HFF-Myc (cell line): Measurements from ENCODE around the gene SYT7.

Experiments
- DNase-seq: peaks from one replicate; pipeline ENCODE4 v3.0.0-alpha.2; 2011; ENCODE audit warnings: low read depth; ENCODE audit errors: extremely low read depth
- H3K4me3 ChIP-seq: replicated peaks from 2 replicates; pipeline ENCODE4 v1.5.1; 2011; ENCODE audit warnings: low read depth, mild to moderate bottlenecking, control low read depth, low read length
- TF ChIP-seq, protein P1 (sequence below): IDR thresholded peaks from 2 replicates; pipeline ENCODE4 v1.5.1; 2012; ENCODE audit warnings: mild to moderate bottlenecking, low read depth, low read length, control low read depth; ENCODE audit errors: missing control alignments

Gene SYT7

DNA sequence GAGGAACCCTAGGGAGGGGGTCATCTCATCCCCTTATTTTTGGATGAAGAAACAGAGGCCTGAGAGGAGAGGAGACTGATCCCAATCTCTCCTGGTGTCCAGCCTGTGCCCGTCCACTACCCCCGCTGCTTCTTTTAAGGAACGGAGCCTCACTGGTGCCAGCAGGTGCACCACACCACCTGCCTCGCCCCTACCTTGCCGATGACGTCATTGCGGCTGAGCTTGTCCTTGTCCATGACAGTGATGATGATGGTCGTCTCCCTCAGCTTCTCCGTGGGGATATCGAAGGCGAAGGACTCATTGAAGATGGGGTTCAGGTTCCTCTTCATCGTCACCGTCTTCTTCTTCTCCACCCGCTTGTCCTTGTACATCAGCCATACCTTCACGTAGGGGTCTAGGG is 58.0 kb downstream of the SYT7 start:
- H3K4me3 ChIP-seq: no peak overlapping the region
- TF ChIP-seq, protein P1, sequence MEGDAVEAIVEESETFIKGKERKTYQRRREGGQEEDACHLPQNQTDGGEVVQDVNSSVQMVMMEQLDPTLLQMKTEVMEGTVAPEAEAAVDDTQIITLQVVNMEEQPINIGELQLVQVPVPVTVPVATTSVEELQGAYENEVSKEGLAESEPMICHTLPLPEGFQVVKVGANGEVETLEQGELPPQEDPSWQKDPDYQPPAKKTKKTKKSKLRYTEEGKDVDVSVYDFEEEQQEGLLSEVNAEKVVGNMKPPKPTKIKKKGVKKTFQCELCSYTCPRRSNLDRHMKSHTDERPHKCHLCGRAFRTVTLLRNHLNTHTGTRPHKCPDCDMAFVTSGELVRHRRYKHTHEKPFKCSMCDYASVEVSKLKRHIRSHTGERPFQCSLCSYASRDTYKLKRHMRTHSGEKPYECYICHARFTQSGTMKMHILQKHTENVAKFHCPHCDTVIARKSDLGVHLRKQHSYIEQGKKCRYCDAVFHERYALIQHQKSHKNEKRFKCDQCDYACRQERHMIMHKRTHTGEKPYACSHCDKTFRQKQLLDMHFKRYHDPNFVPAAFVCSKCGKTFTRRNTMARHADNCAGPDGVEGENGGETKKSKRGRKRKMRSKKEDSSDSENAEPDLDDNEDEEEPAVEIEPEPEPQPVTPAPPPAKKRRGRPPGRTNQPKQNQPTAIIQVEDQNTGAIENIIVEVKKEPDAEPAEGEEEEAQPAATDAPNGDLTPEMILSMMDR: no peak
- DNase-seq: no peak

DNA sequence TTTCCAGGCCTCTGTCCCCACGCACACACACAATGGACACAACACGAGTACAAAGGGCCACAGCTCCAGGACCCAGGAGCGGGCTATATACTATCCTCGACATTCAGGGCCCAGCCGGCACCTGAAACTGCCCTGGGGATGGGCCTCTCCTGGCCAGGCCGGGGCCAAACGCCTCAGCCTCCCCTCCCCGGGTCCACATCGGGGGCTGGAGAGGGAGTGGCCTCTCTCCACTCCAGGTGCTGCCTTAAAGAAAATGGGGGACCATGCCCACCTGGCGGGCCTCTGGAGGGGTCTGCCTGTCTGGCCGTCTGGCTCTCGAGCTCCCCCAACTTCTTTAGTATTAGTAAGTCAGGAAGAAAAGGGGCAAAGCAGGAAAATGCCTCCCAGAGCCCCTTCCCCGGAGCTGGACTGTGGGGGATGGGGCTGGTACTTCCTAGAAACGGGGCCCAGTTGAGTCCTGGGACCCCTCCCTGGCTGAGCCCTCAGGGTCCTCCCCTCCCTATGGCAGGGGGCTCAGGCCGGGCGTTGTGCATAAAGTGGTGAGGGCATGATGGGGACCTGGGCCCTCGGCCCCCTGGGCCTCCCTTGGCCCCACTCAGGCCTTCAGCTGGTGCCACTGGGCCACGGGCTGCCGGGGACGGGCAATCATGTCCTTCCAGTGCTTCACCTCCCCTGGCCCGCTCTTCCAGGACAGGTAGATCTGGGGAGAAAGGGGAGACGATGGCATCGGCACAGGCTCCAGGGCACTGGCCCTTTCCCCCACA is 62.7 kb downstream of the SYT7 start:
- TF ChIP-seq, protein P1: no peak
- H3K4me3 ChIP-seq: no peak overlapping the region

DNA sequence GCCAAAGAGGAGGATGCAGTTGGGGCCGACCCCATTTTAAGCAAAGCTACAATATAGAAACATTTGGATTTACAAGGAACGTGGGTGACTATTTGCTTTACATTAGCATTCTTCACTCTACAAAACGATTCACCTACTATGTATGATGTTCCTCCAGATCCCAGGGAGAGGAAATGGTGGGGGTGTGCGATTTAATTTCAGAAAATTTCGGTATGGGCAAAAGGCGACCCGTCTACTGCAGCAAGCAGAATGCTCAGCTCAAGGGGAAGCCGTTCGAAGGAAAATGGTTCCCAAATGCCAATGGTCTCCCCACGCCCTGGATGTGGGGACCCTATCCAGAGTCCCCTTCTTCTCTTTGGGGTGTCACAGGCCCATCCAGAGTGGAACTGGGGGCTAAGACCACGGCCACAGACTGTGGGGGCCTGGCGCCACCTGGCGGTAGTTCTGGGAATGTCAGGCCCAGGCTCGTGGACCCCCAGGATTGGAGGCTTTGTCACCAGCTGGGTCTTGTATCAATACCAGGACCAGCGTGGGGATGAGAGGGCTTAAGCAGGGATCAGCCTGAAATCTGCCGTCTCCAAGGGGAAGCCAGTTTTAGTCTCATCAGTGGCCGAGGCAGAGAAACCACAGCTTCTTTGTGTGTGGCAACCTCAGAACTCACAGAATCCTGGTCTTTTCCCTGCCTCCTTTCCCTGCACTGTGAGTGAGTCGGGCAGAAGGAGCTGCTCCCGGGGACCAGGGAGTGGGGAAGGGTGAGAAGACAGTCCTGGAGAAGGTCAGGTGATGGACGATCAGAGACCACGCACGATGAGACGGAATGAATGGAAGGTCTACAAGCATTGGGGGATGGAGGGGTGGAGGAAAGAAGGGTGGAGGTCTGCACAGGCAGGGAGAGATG is 64.0 kb downstream of the SYT7 start:
- H3K4me3 ChIP-seq: no peak overlapping the region
- TF ChIP-seq, protein P1: peak; percentile 99
- DNase-seq: no peak

More for the DNA sequence above, 62.7 kb downstream of the SYT7 start:
- no peak for DNase-seq

DNA sequence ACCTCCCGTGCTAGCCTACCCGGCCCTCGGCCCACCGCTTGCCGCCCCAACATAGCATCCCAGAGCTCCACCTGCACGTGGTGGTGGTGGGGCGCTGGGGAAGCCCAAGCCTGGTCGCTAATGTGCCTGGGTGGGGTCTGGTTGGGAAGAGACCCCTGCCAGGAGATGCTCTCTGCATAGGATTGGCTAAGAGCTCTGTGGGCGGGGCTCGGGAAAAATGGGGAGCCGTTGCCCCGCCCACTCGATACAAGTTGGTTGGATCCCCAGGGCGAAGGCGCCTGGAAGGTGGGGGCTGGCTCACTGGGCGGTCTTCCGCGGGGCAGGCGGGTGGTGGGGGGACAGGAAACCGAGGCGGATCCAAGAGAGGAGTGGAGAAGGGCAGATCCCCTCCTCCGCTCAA is 64.7 kb downstream of the SYT7 start:
- no peak overlapping the region for H3K4me3 ChIP-seq
- no peak for DNase-seq
- TF ChIP-seq, protein P1: no peak

DNA sequence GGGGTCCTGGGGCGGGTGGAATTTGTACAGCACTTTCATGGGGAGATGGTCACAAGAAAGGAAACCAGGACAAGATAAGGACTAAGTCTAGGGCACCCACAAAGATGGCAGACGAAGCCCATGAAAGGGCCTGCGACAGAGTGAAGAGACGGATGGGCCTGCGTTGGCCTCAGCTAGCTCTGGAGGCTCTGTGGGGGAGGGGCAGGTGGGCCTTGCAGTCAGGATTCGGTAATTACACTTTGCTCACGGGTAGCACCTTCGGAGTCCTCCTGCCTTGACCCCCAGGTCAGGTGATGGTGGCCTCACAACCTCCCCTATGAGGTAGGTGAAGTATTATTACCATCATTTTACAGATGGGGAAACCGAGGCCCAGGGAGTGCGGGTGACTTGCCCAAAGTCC is 65.2 kb downstream of the SYT7 start:
- TF ChIP-seq, protein P1: no peak

DNA sequence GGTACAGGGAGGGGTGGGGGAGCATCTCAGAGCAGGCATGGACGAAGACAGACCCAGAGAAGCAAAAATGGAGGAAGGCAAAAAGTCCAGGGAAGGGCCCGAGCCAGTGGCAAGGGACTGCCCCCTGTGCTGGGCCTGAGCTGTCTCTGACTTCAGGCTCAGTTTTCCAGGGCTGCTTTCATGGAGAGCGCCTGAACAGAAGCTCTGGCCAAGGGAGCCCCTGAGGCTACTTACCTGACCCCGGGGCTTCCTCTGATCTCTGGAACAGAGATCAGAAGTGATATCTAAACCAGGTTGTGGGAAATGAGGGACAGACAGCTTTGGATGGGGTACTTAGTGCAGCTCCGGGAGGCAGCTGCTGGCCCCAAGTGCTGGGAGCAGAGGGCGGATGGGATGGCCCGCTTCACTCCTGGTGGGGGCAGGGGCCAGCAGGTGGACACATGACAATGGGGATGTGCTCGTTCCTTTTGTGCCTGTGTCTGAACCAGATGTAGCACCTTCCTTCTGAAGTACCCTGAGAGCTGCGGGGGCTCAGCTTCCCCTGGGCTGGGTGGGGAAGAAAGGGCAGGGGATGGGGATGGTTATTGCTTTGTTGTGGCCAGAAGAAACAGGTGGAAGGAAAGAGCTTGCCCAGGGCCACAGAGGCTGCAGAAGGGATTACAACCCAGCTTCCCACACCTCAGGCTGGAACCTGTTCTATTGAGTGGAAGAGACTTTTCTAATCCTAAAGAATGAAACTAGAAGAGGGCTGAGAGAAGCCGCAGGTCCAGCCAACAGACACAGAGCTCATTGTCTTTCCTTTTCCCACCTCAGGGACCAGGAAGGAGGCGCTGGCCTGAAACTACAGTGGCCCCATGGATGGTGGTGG is 66.6 kb downstream of the SYT7 start:
- H3K4me3 ChIP-seq: no peak overlapping the region
- DNase-seq: no peak
- TF ChIP-seq, protein P1: no peak

More for the DNA sequence above, 65.2 kb downstream of the SYT7 start:
- no peak overlapping the region for H3K4me3 ChIP-seq
- DNase-seq: no peak
